Prostate gland (tissue), 2 donors: ENCODE data around the gene ADAP1. TPM values are rescaled to one million over a fixed set of nuclear protein-coding genes. Genes with fewer than 3 reads are reported as not detected.

ENCODE experiments used
- DNase-seq: peaks from one replicate; pipeline ENCODE4 v3.0.0-alpha.2; 2019; ENCODE audit warnings: low spot score
- H3K27ac ChIP-seq, 2 donors: fragments of 200-600 bp; sonication (generic); 2 replicates each; pipeline ENCODE4 v1.5.1; 2017 to 2019
- H3K27me3 ChIP-seq: fragments of 200-600 bp; sonication (generic); replicated peaks from 2 replicates; pipeline ENCODE4 v1.5.1; 2019; ENCODE audit not compliant: insufficient read depth
- H3K36me3 ChIP-seq, 2 donors: fragments of 200-600 bp; sonication (generic); 1 replicate in 1 of 2; 2 replicates in 1 of 2; pipeline versions ENCODE4 v1.5.1 to v1.8.1; 2017 to 2019
- H3K4me1 ChIP-seq: fragments of 200-600 bp; sonication (generic); replicated peaks from 2 replicates; pipeline ENCODE4 v1.5.1; 2019
- H3K4me3 ChIP-seq, 2 donors: fragments of 200-600 bp; sonication (generic); 2 replicates each; pipeline ENCODE4 v1.5.1; 2017 to 2019
- H3K9me3 ChIP-seq: fragments of 200-600 bp; sonication (generic); 2 replicates; pipeline ENCODE4 v1.5.1; 2017
- POLR2A ChIP-seq: fragments of 450-650 bp; IDR thresholded peaks from one replicate; pipeline ENCODE4 v1.6.1; 2016; ENCODE audit warnings: antibody characterized with exemption, mild to moderate bottlenecking
- POLR2AphosphoS5 ChIP-seq: sonication (generic); formaldehyde crosslinking; IDR thresholded peaks from one replicate; pipeline ENCODE4 v1.6.1; 2017; ENCODE audit warnings: antibody characterized with exemption
- WGBS: methylation state at CpG from one replicate; pipeline ENCODE4 v1.1.5; 2018; 5-methylcytosine and 5-hydroxymethylcytosine counted together
- intact Hi-C: fragments of 100-400 bp; cut with DNase I; formaldehyde crosslinking; loops from one replicate; pipeline ENCODE4 v1.14.2; 2022
- total RNA-seq, 2 donors: library from RNA; depleted of rRNA; stranded (reverse); fragments of >200 nt; gene quantifications; one replicate each; pipeline ENCODE4 v1.1.0, GENCODE V29; 2016
- TF ChIP-seq, protein P1 (sequence below), 4 experiments: fragments of 200-600 bp in 2 of 4; fragments of 450-650 bp in 2 of 4; sonication (generic) in 2 of 4; IDR thresholded peaks; 1 replicate in 3 of 4; 2 replicates in 1 of 4; pipeline ENCODE4 v1.5.1; 2016 to 2019; ENCODE audit warnings: antibody characterized with exemption in 4 of 4, mild to moderate bottlenecking in 2 of 4, moderate library complexity in 2 of 4

Gene ADAP1
- total RNA-seq, 2 donors from 2014 or later: 5.9 to 8.3 TPM

DNA sequence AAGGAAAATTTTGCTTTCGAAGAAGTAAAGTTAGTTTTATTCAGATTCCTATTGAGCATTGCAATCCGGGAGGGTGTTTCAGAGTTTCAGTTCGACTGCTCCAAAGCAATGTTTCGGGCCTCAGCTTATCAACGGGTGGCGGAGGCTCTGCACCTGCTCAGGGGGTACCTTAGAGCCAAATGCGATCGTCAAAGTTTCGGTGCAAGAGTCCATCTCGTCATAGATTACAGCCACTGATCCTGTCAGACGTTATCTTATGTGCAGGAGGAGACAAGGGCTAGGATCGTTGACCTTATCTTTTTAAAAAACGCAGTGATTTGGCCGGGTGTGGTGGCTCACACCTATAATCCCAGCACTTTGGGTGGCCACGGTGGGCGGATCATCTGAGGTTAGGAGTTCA is 24.7 kb upstream of the ADAP1 start:
- no peaks in the 10 kb centered on the region for H3K36me3 ChIP-seq
- H3K9me3 ChIP-seq: no peaks in the 10 kb centered on the region
- H3K4me3 ChIP-seq: no peak overlapping the region
- TF ChIP-seq POLR2AphosphoS5 (no peak), POLR2A (no peak)
- TF ChIP-seq, protein P1, sequence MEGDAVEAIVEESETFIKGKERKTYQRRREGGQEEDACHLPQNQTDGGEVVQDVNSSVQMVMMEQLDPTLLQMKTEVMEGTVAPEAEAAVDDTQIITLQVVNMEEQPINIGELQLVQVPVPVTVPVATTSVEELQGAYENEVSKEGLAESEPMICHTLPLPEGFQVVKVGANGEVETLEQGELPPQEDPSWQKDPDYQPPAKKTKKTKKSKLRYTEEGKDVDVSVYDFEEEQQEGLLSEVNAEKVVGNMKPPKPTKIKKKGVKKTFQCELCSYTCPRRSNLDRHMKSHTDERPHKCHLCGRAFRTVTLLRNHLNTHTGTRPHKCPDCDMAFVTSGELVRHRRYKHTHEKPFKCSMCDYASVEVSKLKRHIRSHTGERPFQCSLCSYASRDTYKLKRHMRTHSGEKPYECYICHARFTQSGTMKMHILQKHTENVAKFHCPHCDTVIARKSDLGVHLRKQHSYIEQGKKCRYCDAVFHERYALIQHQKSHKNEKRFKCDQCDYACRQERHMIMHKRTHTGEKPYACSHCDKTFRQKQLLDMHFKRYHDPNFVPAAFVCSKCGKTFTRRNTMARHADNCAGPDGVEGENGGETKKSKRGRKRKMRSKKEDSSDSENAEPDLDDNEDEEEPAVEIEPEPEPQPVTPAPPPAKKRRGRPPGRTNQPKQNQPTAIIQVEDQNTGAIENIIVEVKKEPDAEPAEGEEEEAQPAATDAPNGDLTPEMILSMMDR (IDR thresholded peaks at IDR 0.05): no peak
- H3K4me1 ChIP-seq: peaks cover 16% of the 10 kb centered on the region
- H3K27ac ChIP-seq: no peak overlapping the region
- H3K27me3 ChIP-seq: no peaks in the 10 kb centered on the region
- no peak for DNase-seq
- WGBS: 91% methylated on average over 16 of the region's 16 CpGs
- intact Hi-C loops: no loop called here

- Histone ChIP-seq H3K4me3 (no peak overlapping the region), H3K27ac (no peak overlapping the region), H3K36me3 (no peaks in the 10 kb centered on the region), H3K9me3 (no peaks in the 10 kb centered on the region), H3K27me3 (no peaks in the 10 kb centered on the region), H3K4me1 (peaks cover 19% of the 10 kb centered on the region)
- intact Hi-C loops: no loop called here
- 74% methylated on average over 24 of the region's 24 CpGs for WGBS
- TF ChIP-seq POLR2A (no peak), POLR2AphosphoS5 (no peak)
- TF ChIP-seq, protein P1 (IDR thresholded peaks at IDR 0.05): no peak
- DNase-seq: no peak
Measured at GRCh38 chr7:978416-979091, 24.1 kb upstream of the ADAP1 start.

GRCh38 chr7:978049-978346 is 23.5 kb upstream of the ADAP1 start:
- Histone ChIP-seq H3K27me3 (no peaks in the 10 kb centered on the region), H3K4me1 (peaks cover 21% of the 10 kb centered on the region), H3K9me3 (no peaks in the 10 kb centered on the region), H3K36me3 (peaks cover 0 to under 1% of the 10 kb centered on the region in 2 donors), H3K27ac (peak overlapping the region; percentile 52 to 66), H3K4me3 (no peak overlapping the region)
- WGBS: 32% methylated on average over 7 of the region's 7 CpGs
- intact Hi-C loops: no loop called here
- DNase-seq: no peak
- TF ChIP-seq, protein P1 (IDR thresholded peaks at IDR 0.05): no peak
- no peak for TF ChIP-seq POLR2AphosphoS5
- TF ChIP-seq POLR2A: no peak

- intact Hi-C loops: no loop called here
- no peaks in the 10 kb centered on the region for H3K9me3 ChIP-seq
- peak; percentile 37 for DNase-seq
Measured at GRCh38 chr7:977326-978048, 23.0 kb upstream of the ADAP1 start.

More at GRCh38 chr7:977326-978048, 23.0 kb upstream of the ADAP1 start:
- Histone ChIP-seq H3K27ac (peak overlapping the region; percentile 52 to 66), H3K4me3 (no peak overlapping the region), H3K4me1 (peaks cover 19% of the 10 kb centered on the region), H3K27me3 (no peaks in the 10 kb centered on the region), H3K36me3 (peaks cover 0 to 6% of the 10 kb centered on the region in 2 donors)
- WGBS: 30% methylated on average over 19 of the region's 19 CpGs
- TF ChIP-seq POLR2AphosphoS5 (peak; percentile 58), POLR2A (no peak)
- TF ChIP-seq, protein P1 (IDR thresholded peaks at IDR 0.05): no peak
